HCT116 (cell line): Measurements from ENCODE around the gene PGBD2. TPM values are rescaled to one million over a fixed set of nuclear protein-coding genes. Genes with fewer than 3 reads are reported as not detected.

ENCODE experiments used
- ATAC-seq: fragments of 200-7000 bp; cut with Tn5 transposase; 2 replicates; pipeline ENCODE4 v1.9.1; 2020; ENCODE audit warnings: mild to moderate bottlenecking, moderate library complexity
- BruUV-seq: library from RNA; stranded (reverse); fragments of 400-500 nt; replicated peaks from 2 replicates; lab custom pipeline; 2021; lab: Mats Ljungman, UMichigan
- CTCF ChIA-PET: fragments of 300-600 bp; sonication (Branson Sonifier 250); formaldehyde crosslinking; loops from one replicate; lab custom pipeline; 2021; ENCODE audit warnings: antibody characterized with exemption; lab: Charles Lee
- POLR2A ChIA-PET: fragments of 300-600, 350-600 bp; sonication (Branson Sonifier 250); formaldehyde crosslinking; loops from one replicate; lab custom pipeline; 2021; ENCODE audit warnings: antibody characterized with exemption; lab: Charles Lee
- RAD21 ChIA-PET, 2 experiments: fragments of 300-600 bp; sonication (Branson Sonifier 250); formaldehyde crosslinking; loops; one replicate each; lab custom pipeline; 2023; ENCODE audit warnings: low total read pairs in 2 of 2; ENCODE audit not compliant: uncharacterized antibody in 2 of 2, unreplicated experiment in 2 of 2, low non-redundant PET in 1 of 2; lab: Charles Lee
- DNase-seq: peaks from one replicate; pipeline ENCODE4 v3.0.0-alpha.2; 2010; ENCODE audit warnings: low read depth, low spot score
- H2AFZ ChIP-seq: fragments of 200-600 bp; shearing (Covaris generic), sonication (generic); 2 replicates; pipeline ENCODE4 v1.6.1; 2017; ENCODE audit warnings: low read depth, mixed run types, mixed read lengths, antibody characterized with exemption, low read length; ENCODE audit not compliant: poor library complexity, severe bottlenecking
- H3K27ac ChIP-seq: 2 replicates; pipeline ENCODE4 v1.5.1; 2012; ENCODE audit warnings: low read depth, low read length
- H3K27me3 ChIP-seq: fragments of 200-600 bp; sonication (generic); 2 replicates; pipeline ENCODE4 v1.6.1; 2016; ENCODE audit warnings: mixed run types, low read length, mixed read lengths; ENCODE audit not compliant: insufficient read depth
- H3K36me3 ChIP-seq, 2 experiments: fragments of 200-500 bp in 1 of 2; fragments of 200-600 bp in 1 of 2; sonication (Bioruptor generic) in 1 of 2; sonication (generic) in 1 of 2; 2 replicates each; pipeline versions ENCODE4 v1.5.1 to v1.6.1; 2014 to 2016; ENCODE audit warnings: low read length in 2 of 2, inconsistent platforms in 1 of 2, mixed read lengths in 1 of 2, mixed run types in 1 of 2; ENCODE audit not compliant: insufficient read depth in 2 of 2, control insufficient read depth in 1 of 2
- H3K4me1 ChIP-seq, 2 experiments: fragments of 200-600 bp in 1 of 2; sonication (generic) in 1 of 2; 2 replicates each; pipeline versions ENCODE4 v1.5.1 to v1.6.1; 2012 to 2017; ENCODE audit warnings: low read length in 2 of 2, inconsistent platforms in 1 of 2, mild to moderate bottlenecking in 1 of 2, mixed read lengths in 1 of 2, mixed run types in 1 of 2, moderate library complexity in 1 of 2; ENCODE audit not compliant: insufficient read depth in 2 of 2, control insufficient read depth in 1 of 2
- H3K4me2 ChIP-seq: fragments of 200-600 bp; sonication (generic); 2 replicates; pipeline ENCODE4 v1.6.1; 2017; ENCODE audit warnings: mixed run types, low read length, mixed read lengths
- H3K4me3 ChIP-seq, 2 experiments: fragments of 200-600 bp in 1 of 2; sonication (generic) in 1 of 2; replicated peaks in 1 of 2; 2 replicates each; pipeline ENCODE4 v1.5.1; 2011 to 2016; ENCODE audit warnings: low read length in 2 of 2, control low read depth in 1 of 2, low read depth in 1 of 2, mild to moderate bottlenecking in 1 of 2, mixed read lengths in 1 of 2, mixed run types in 1 of 2
- H3K79me2 ChIP-seq: fragments of 200-600 bp; sonication (generic); 2 replicates; pipeline ENCODE4 v1.6.1; 2017; ENCODE audit warnings: mild to moderate bottlenecking, mixed run types, low read length, moderate library complexity, mixed read lengths; ENCODE audit not compliant: insufficient read depth
- H3K9ac ChIP-seq: fragments of 200-600 bp; sonication (generic); 2 replicates; pipeline ENCODE4 v1.6.1; 2016; ENCODE audit warnings: low read length, mixed read lengths
- H3K9me2 ChIP-seq: fragments of 200-600 bp; sonication (generic), shearing (Covaris generic); 2 replicates; pipeline ENCODE4 v1.6.1; 2017; ENCODE audit warnings: mixed run types, mild to moderate bottlenecking, moderate library complexity; ENCODE audit not compliant: insufficient read depth
- H3K9me3 ChIP-seq, 2 experiments: fragments of 200-500 bp in 1 of 2; fragments of 200-600 bp in 1 of 2; sonication (Bioruptor generic) in 1 of 2; sonication (generic) in 1 of 2; 2 replicates each; pipeline ENCODE4 v1.6.1; 2014 to 2017; ENCODE audit warnings: low read length in 2 of 2, mixed read lengths in 2 of 2, inconsistent platforms in 1 of 2, low read depth in 1 of 2, mild to moderate bottlenecking in 1 of 2, mixed run types in 1 of 2, moderate library complexity in 1 of 2; ENCODE audit not compliant: control insufficient read depth in 1 of 2, insufficient read depth in 1 of 2
- H4K20me1 ChIP-seq: fragments of 200-600 bp; sonication (generic), shearing (Covaris generic); 2 replicates; pipeline ENCODE4 v1.6.1; 2017; ENCODE audit warnings: mixed run types, mild to moderate bottlenecking, moderate library complexity; ENCODE audit not compliant: insufficient read depth
- CEBPB ChIP-seq: IDR thresholded peaks from 2 replicates; pipeline ENCODE4 v1.6.1; 2012; ENCODE audit warnings: low read depth
- CTCF ChIP-seq, 3 experiments: fragments of 200-600 bp in 1 of 3; sonication (generic) in 1 of 3; IDR thresholded peaks in 2 of 3; conservative IDR thresholded peaks in 1 of 3; 2 replicates each; pipeline ENCODE4 v1.5.1; 2012 to 2017; ENCODE audit warnings: low read depth in 2 of 3, low read length in 2 of 3, antibody characterized with exemption in 1 of 3, borderline replicate concordance in 1 of 3, control low read depth in 1 of 3, mild to moderate bottlenecking in 1 of 3, mixed read lengths in 1 of 3, mixed run types in 1 of 3, moderate library complexity in 1 of 3; ENCODE audit not compliant: insufficient read depth in 1 of 3
- EGR1 ChIP-seq: IDR thresholded peaks from 2 replicates; pipeline ENCODE4 v1.6.1; 2012; ENCODE audit warnings: low read depth
- ELF1 ChIP-seq: IDR thresholded peaks from 2 replicates; pipeline ENCODE4 v1.6.1; 2012; ENCODE audit warnings: low read depth, borderline replicate concordance
- EZH2phosphoT487 ChIP-seq: fragments of 200-600 bp; IDR thresholded peaks from 2 replicates; pipeline ENCODE4 v1.6.1; 2018; ENCODE audit warnings: antibody characterized with exemption, borderline replicate concordance
- FOSL1 ChIP-seq: IDR thresholded peaks from 2 replicates; pipeline ENCODE4 v1.6.1; 2012; ENCODE audit warnings: low read depth
- JUND ChIP-seq: IDR thresholded peaks from 2 replicates; pipeline ENCODE4 v1.6.1; 2012
- POLR2A ChIP-seq: IDR thresholded peaks from 2 replicates; pipeline ENCODE4 v1.7.0; 2011; ENCODE audit warnings: borderline replicate concordance; ENCODE audit not compliant: insufficient read depth, insufficient read length; ENCODE audit errors: extremely low read depth
- RAD21 ChIP-seq: IDR thresholded peaks from 2 replicates; pipeline ENCODE4 v1.6.1; 2012; ENCODE audit warnings: low read depth, mild to moderate bottlenecking
- TCF7L2 ChIP-seq: IDR thresholded peaks from 2 replicates; pipeline ENCODE4 v1.7.0; 2011; ENCODE audit warnings: borderline replicate concordance, inconsistent platforms; ENCODE audit not compliant: insufficient read depth, insufficient read length; ENCODE audit errors: extremely low read depth
- ZFX ChIP-seq: fragments of 450-650 bp; IDR thresholded peaks from 2 replicates; pipeline ENCODE4 v1.6.1; 2017
- intact Hi-C: fragments of 100-400 bp; cut with micrococcal nuclease; formaldehyde crosslinking; loops from 2 replicates; pipeline ENCODE4 v1.10.0; 2022
- total RNA-seq: library from RNA; stranded (reverse); gene quantifications from one replicate; pipeline ENCODE4 v1.2.1, GENCODE V29; 2021; ENCODE audit not compliant: unreplicated experiment

PGBD2 gene
- total RNA-seq, 1 experiment from 2014 or later: 5.1 TPM

DNA sequence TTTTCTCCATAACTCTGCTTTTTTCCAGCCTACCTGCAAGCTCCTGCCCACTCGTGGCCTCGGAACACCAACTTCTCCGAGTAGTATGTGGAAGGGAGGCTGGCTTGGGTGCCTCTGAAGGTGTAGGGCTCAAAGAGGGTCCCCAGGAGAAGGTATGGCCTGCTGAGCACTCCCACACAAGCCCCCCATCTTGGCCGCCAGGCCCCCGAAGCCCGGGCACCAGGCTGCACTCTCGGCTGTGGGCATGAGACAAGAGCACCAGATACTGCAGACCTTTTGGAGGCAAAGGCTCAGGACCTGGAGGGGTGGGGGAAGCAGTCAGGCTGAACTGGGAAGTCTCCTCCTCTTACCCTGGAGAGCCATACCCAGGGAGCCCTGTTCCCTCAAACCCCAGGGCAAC lies 48.8 kb upstream of the PGBD2 start:
- Histone ChIP-seq H3K79me2 (peaks cover 33% of the 10 kb centered on the region; the same call in 1 of the 2 replicates), H3K27ac (peak overlapping the region; percentile 79), H4K20me1 (no peaks in the 10 kb centered on the region), H3K27me3 (no peaks in the 10 kb centered on the region), H3K9me3 (no peaks in the 10 kb centered on the region), H3K4me2 (peak overlapping the region; percentile 72), H3K36me3 (peaks cover 9 to 34% of the 10 kb centered on the region in 2 experiments; a peak in 3 of 4 replicates), H3K4me3 (peak overlapping the region; percentile 66 to 83), H2AFZ (no peak overlapping the region), H3K9me2 (no peaks in the 10 kb centered on the region), H3K9ac (peak overlapping the region; percentile 92), H3K4me1 (peaks cover 12 to 29% of the 10 kb centered on the region in 2 experiments)
- CTCF ChIA-PET: no interaction called here
- no TSS peak for BruUV-seq
- no peak for DNase-seq
- POLR2A ChIA-PET: no interaction called here
- RAD21 ChIA-PET: no interaction called here
- intact Hi-C loops: no loop called here
- ATAC-seq: no peak
- TF ChIP-seq POLR2A (no peak), TCF7L2 (no peak)

- peak overlapping the region; percentile 66 to 83 for H3K4me3 ChIP-seq
- no peaks in the 10 kb centered on the region for H3K9me3 ChIP-seq
- POLR2A ChIA-PET: interaction anchor here (1.0 to 2.8 kb wide), 3 partner anchors 15 to 19 kb away, joined by 3 to 44 read pairs (median 11); partner anchors contain the start of gene ZNF672
- peak overlapping the region; percentile 79 for H3K27ac ChIP-seq
- H3K4me2 ChIP-seq: peak overlapping the region; percentile 72
- DNase-seq (no peak), ATAC-seq (peak; percentile 17)
- TF ChIP-seq RAD21 (no peak), EGR1 (no peak), ZFX (no peak), ELF1 (no peak), EZH2phosphoT487 (no peak), CTCF (IDR thresholded peaks at IDR 0.05 in 2 of 3, conservative IDR thresholded peaks at IDR 0.05 in 1 of 3; ENCODE audit: borderline replicate concordance in 1 of 3, insufficient read depth in 1 of 3, low read depth in 2 of 3, low read length in 2 of 3) (no peak), FOSL1 (no peak), JUND (no peak), CEBPB (no peak)
- RAD21 ChIA-PET: no interaction called here
- intact Hi-C loops: loop anchor here (1.0 kb wide), 1 partner anchor 49 kb away; the partner anchor contains the start of gene PGBD2
- H3K27me3 ChIP-seq: no peaks in the 10 kb centered on the region
- peaks cover 33% of the 10 kb centered on the region; the same call in 1 of the 2 replicates for H3K79me2 ChIP-seq
- peak overlapping the region; percentile 92 for H3K9ac ChIP-seq
- H3K9me2 ChIP-seq: no peaks in the 10 kb centered on the region
- BruUV-seq: no TSS peak
- H3K4me1 ChIP-seq: peaks cover 12 to 31% of the 10 kb centered on the region in 2 experiments
- peaks cover 9 to 30% of the 10 kb centered on the region in 2 experiments; a peak in 3 of 4 replicates for H3K36me3 ChIP-seq
- CTCF ChIA-PET: interaction anchor here (1.5 to 1.8 kb wide), 4 partner anchors 15 to 66 kb away, joined by 4 to 24 read pairs (median 12); partner anchors contain the start of gene ZNF672
- no peak overlapping the region for H2AFZ ChIP-seq
- H4K20me1 ChIP-seq: no peaks in the 10 kb centered on the region
Measured at GRCh38 chr1:248857749-248858095, 48.3 kb upstream of the PGBD2 start.
